IgD-negative memory B cell (primary cell): ENCODE results near the gene NUTF2. TPM values are rescaled to one million over a fixed set of nuclear protein-coding genes. Genes with fewer than 3 reads are reported as not detected.

Experiments
- H3K27ac Mint-ChIP-seq, 3 donors: one replicate each; pipeline ENCODE4 v1.8.0; 2020 to 2022; ENCODE audit warnings: mild to moderate bottlenecking in 3 of 3, mixed read lengths in 3 of 3, moderate library complexity in 1 of 3
- H3K27me3 Mint-ChIP-seq: one replicate; pipeline ENCODE4 v1.8.0; 2021; ENCODE audit warnings: mixed read lengths
- H3K36me3 Mint-ChIP-seq: one replicate; pipeline ENCODE4 v1.8.0; 2020; ENCODE audit warnings: mild to moderate bottlenecking, mixed read lengths
- H3K4me1 Mint-ChIP-seq, 3 donors: one replicate each; pipeline ENCODE4 v1.8.0; 2020 to 2022; ENCODE audit warnings: mixed read lengths in 3 of 3, mild to moderate bottlenecking in 1 of 3
- H3K4me3 Mint-ChIP-seq, 4 donors: one replicate each; pipeline ENCODE4 v1.8.0; 2020 to 2022; ENCODE audit warnings: mild to moderate bottlenecking in 4 of 4, mixed read lengths in 4 of 4, moderate library complexity in 3 of 4
- H3K9me3 Mint-ChIP-seq, 3 donors: one replicate each; pipeline ENCODE4 v1.8.0; 2020 to 2021; ENCODE audit warnings: mixed read lengths in 3 of 3, mild to moderate bottlenecking in 1 of 3
- polyA plus RNA-seq: library from polyadenylated mRNA; unstranded; fragments of 300-500 nt; fragmentation: Illumina TruSeq; gene quantifications from one replicate; pipeline ENCODE4 v1.2.3, GENCODE V29; 2021

The NUTF2 gene
- polyA plus RNA-seq = 111 TPM

GRCh38 chr16:67846320-67847063, at the start of gene NUTF2:
NUTF2 (plus strand) TSS chr16:67846933; CDS start chr16:67865131, 18,198 bp downstream.
- H3K9me3 Mint-ChIP-seq = no peaks in the 10 kb centered on the region
- peak within 1 kb of the TSS; percentile 84 to 96 (median 94) for H3K4me3 Mint-ChIP-seq
- peaks cover 28 to 38% (median 30%) of the 10 kb centered on the region in 3 donors for H3K4me1 Mint-ChIP-seq
- H3K27ac Mint-ChIP-seq = peak within 1 kb of the TSS; percentile 83 to 90 (median 89)
- H3K36me3 Mint-ChIP-seq = no peaks in the 10 kb centered on the region
- no peaks in the 10 kb centered on the region for H3K27me3 Mint-ChIP-seq

- peaks cover 34 to 56% (median 42%) of the 10 kb centered on the region in 3 donors for H3K4me1 Mint-ChIP-seq
- H3K27me3 Mint-ChIP-seq = no peaks in the 10 kb centered on the region
- no peaks in the 10 kb centered on the region for H3K9me3 Mint-ChIP-seq
- peak overlapping the region in 1 of 3 donors; percentile 4 for H3K27ac Mint-ChIP-seq
- peaks cover 11% of the 10 kb centered on the region for H3K36me3 Mint-ChIP-seq
- H3K4me3 Mint-ChIP-seq = no peak overlapping the region
These were observed 46.3 kb upstream of the NUTF2 start for GRCh38 chr16:67800338-67800926.

- Mint-ChIP-seq H3K27ac (peak overlapping the region; percentile 28 to 85 (median 59)), H3K4me1 (peaks cover 34 to 59% (median 41%) of the 10 kb centered on the region in 3 donors), H3K4me3 (peak overlapping the region in 3 of 4 donors; percentile 71 to 86 (median 72)), H3K27me3 (no peaks in the 10 kb centered on the region), H3K9me3 (no peaks in the 10 kb centered on the region), H3K36me3 (peaks cover 11% of the 10 kb centered on the region)
These were observed 45.5 kb upstream of the NUTF2 start for GRCh38 chr16:67801241-67801640.

- Mint-ChIP-seq H3K4me3 (peak overlapping the region; percentile 38 to 86 (median 72)), H3K27me3 (no peaks in the 10 kb centered on the region), H3K27ac (peak overlapping the region; percentile 28 to 85 (median 73)), H3K36me3 (peaks cover 11% of the 10 kb centered on the region), H3K4me1 (peaks cover 34 to 54% (median 35%) of the 10 kb centered on the region in 3 donors), H3K9me3 (no peaks in the 10 kb centered on the region)
These were observed 44.9 kb upstream of the NUTF2 start for GRCh38 chr16:67801883-67802282.

GRCh38 chr16:67803894-67804293, 42.8 kb upstream of the NUTF2 start:
- Mint-ChIP-seq H3K4me3 (peak overlapping the region; percentile 57 to 95 (median 86)), H3K27ac (peak overlapping the region; percentile 59 to 94 (median 72)), H3K4me1 (peaks cover 30 to 49% (median 31%) of the 10 kb centered on the region in 3 donors), H3K36me3 (peaks cover 8% of the 10 kb centered on the region), H3K9me3 (no peaks in the 10 kb centered on the region), H3K27me3 (no peaks in the 10 kb centered on the region)

- Mint-ChIP-seq H3K27me3 (no peaks in the 10 kb centered on the region), H3K4me1 (peaks cover 27 to 47% (median 31%) of the 10 kb centered on the region in 3 donors), H3K9me3 (no peaks in the 10 kb centered on the region), H3K4me3 (peak overlapping the region; percentile 86 to 96 (median 93)), H3K27ac (peak overlapping the region in 2 of 3 donors; percentile 57 to 82), H3K36me3 (peaks cover 4% of the 10 kb centered on the region)
These were observed 41.7 kb upstream of the NUTF2 start for GRCh38 chr16:67804853-67805542.

- Mint-ChIP-seq H3K27ac (peak overlapping the region; percentile 57 to 94 (median 82)), H3K36me3 (peaks cover 4% of the 10 kb centered on the region), H3K4me3 (peak overlapping the region; percentile 86 to 96 (median 93)), H3K9me3 (no peaks in the 10 kb centered on the region), H3K4me1 (peaks cover 22 to 40% (median 25%) of the 10 kb centered on the region in 3 donors), H3K27me3 (no peaks in the 10 kb centered on the region)
These were observed 40.9 kb upstream of the NUTF2 start for GRCh38 chr16:67805718-67806427.

- H3K4me3 Mint-ChIP-seq = peak within 1 kb of the TSS; percentile 86 to 96 (median 93)
These were observed 40.1 kb upstream of the NUTF2 start, which contains the start of the genes RANBP10 and TSNAXIP1 for GRCh38 chr16:67806428-67807147. RANBP10 (minus strand) TSS chr16:67806560; CDS start chr16:67806536, 24 bp downstream. TSNAXIP1 (plus strand) TSS chr16:67806889; CDS start chr16:67807150, 261 bp downstream.

GRCh38 chr16:67807148-67807682, 39.5 kb upstream of the NUTF2 start:
- Mint-ChIP-seq H3K4me1 (peaks cover 11 to 27% (median 12%) of the 10 kb centered on the region in 3 donors), H3K36me3 (peaks cover 4% of the 10 kb centered on the region), H3K27ac (peak overlapping the region; percentile 47 to 94 (median 82)), H3K27me3 (no peaks in the 10 kb centered on the region), H3K9me3 (no peaks in the 10 kb centered on the region), H3K4me3 (peak overlapping the region; percentile 86 to 96 (median 93))

More at GRCh38 chr16:67806428-67807147, 40.1 kb upstream of the NUTF2 start, which contains the start of the genes RANBP10 and TSNAXIP1:
- no peaks in the 10 kb centered on the region for H3K27me3 Mint-ChIP-seq
- H3K36me3 Mint-ChIP-seq = peaks cover 4% of the 10 kb centered on the region
- H3K9me3 Mint-ChIP-seq = no peaks in the 10 kb centered on the region
- peaks cover 17 to 33% (median 18%) of the 10 kb centered on the region in 3 donors for H3K4me1 Mint-ChIP-seq
- H3K27ac Mint-ChIP-seq = peak within 1 kb of the TSS; percentile 57 to 94 (median 82)

GRCh38 chr16:67811899-67812298, 34.8 kb upstream of the NUTF2 start:
- Mint-ChIP-seq H3K36me3 (no peaks in the 10 kb centered on the region), H3K4me1 (peaks cover 4 to 8% (median 7%) of the 10 kb centered on the region in 3 donors), H3K27ac (no peak overlapping the region), H3K4me3 (no peak overlapping the region), H3K9me3 (no peaks in the 10 kb centered on the region), H3K27me3 (no peaks in the 10 kb centered on the region)

- Mint-ChIP-seq H3K27ac (peak overlapping the region in 2 of 3 donors; percentile 10 to 40), H3K36me3 (no peaks in the 10 kb centered on the region), H3K4me3 (no peak overlapping the region)
These were observed 32.2 kb upstream of the NUTF2 start for GRCh38 chr16:67814567-67814966.

GRCh38 chr16:67820608-67821259, 26.0 kb upstream of the NUTF2 start:
- Mint-ChIP-seq H3K27ac (no peak overlapping the region), H3K36me3 (peaks cover 1% of the 10 kb centered on the region), H3K27me3 (no peaks in the 10 kb centered on the region), H3K4me1 (peaks cover 2 to 8% (median 4%) of the 10 kb centered on the region in 3 donors), H3K4me3 (no peak overlapping the region), H3K9me3 (no peaks in the 10 kb centered on the region)

More at GRCh38 chr16:67814567-67814966, 32.2 kb upstream of the NUTF2 start:
- no peaks in the 10 kb centered on the region for H3K27me3 Mint-ChIP-seq
- no peaks in the 10 kb centered on the region for H3K9me3 Mint-ChIP-seq
- peaks cover 4 to 8% (median 4%) of the 10 kb centered on the region in 3 donors for H3K4me1 Mint-ChIP-seq

- Mint-ChIP-seq H3K27me3 (no peaks in the 10 kb centered on the region), H3K4me3 (no peak overlapping the region), H3K4me1 (peaks cover 0 to 3% (median 0%) of the 10 kb centered on the region in 3 donors), H3K9me3 (no peaks in the 10 kb centered on the region), H3K27ac (no peak overlapping the region), H3K36me3 (peaks cover 1% of the 10 kb centered on the region)
These were observed 24.2 kb upstream of the NUTF2 start for GRCh38 chr16:67822511-67822910.
